AG09309 (cell line): Measurements from ENCODE around the gene ELP4.

ENCODE experiments used
- DNase-seq: peaks from one replicate; pipeline ENCODE4 v3.0.0-alpha.2; 2010; ENCODE audit warnings: low read depth
- H3K4me3 ChIP-seq: 2 replicates; pipeline ENCODE4 v1.5.1; 2011; ENCODE audit warnings: mild to moderate bottlenecking, low read depth, low read length, moderate library complexity; ENCODE audit not compliant: control insufficient read depth
- TF ChIP-seq, protein P1 (sequence below): IDR thresholded peaks from 2 replicates; pipeline ENCODE4 v1.5.1; 2011; ENCODE audit warnings: mild to moderate bottlenecking, low read depth, low read length, inconsistent platforms; ENCODE audit not compliant: insufficient read depth, control insufficient read depth; ENCODE audit errors: missing control alignments

Gene ELP4

DNA sequence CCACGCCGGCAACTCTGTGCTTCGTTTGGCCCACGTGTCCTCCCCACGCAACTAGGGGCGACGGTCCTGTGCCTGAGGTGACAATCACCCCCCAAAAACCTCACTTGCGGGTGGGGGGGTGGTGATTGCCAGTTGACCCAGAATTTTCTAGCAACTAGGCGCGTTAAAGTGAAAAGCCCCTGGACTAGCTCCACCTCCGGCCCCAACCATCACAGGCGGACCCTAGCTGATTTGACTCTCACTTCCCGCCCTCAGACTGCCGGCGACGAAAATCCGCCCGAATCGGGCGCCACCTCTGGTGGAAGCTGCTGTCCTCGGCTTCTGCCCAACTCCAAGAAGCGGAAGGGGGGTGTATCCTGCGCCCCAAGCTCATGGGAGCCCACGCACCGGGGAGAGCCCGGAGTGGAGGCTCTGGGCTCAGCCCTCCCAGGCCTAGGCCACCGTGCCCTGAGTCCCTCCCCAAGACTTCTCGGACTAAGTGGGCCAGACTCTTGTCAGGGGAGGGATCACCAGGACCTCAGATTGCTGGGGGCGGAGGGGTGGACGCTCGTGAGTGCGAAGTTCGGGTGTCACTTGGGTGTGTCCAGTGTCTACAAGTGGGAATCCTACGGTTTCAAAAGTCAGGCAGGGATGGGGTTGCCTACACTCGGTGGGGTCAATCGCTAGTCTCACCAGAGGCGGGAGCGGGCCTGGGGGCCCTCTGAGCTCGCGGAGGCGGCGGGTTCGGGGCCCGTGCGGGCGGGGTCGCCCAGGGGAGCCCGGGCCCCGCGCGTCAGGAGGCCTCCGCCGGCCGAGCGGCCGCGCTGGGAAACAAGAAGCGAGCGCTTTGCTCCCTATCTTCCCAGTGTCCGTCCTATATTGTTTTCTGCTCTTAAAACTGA, 289.2 kb downstream of the ELP4 start:
- H3K4me3 ChIP-seq: peak overlapping the region; percentile 28
- TF ChIP-seq, protein P1, sequence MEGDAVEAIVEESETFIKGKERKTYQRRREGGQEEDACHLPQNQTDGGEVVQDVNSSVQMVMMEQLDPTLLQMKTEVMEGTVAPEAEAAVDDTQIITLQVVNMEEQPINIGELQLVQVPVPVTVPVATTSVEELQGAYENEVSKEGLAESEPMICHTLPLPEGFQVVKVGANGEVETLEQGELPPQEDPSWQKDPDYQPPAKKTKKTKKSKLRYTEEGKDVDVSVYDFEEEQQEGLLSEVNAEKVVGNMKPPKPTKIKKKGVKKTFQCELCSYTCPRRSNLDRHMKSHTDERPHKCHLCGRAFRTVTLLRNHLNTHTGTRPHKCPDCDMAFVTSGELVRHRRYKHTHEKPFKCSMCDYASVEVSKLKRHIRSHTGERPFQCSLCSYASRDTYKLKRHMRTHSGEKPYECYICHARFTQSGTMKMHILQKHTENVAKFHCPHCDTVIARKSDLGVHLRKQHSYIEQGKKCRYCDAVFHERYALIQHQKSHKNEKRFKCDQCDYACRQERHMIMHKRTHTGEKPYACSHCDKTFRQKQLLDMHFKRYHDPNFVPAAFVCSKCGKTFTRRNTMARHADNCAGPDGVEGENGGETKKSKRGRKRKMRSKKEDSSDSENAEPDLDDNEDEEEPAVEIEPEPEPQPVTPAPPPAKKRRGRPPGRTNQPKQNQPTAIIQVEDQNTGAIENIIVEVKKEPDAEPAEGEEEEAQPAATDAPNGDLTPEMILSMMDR: peak; percentile 48
- no peak for DNase-seq

DNA sequence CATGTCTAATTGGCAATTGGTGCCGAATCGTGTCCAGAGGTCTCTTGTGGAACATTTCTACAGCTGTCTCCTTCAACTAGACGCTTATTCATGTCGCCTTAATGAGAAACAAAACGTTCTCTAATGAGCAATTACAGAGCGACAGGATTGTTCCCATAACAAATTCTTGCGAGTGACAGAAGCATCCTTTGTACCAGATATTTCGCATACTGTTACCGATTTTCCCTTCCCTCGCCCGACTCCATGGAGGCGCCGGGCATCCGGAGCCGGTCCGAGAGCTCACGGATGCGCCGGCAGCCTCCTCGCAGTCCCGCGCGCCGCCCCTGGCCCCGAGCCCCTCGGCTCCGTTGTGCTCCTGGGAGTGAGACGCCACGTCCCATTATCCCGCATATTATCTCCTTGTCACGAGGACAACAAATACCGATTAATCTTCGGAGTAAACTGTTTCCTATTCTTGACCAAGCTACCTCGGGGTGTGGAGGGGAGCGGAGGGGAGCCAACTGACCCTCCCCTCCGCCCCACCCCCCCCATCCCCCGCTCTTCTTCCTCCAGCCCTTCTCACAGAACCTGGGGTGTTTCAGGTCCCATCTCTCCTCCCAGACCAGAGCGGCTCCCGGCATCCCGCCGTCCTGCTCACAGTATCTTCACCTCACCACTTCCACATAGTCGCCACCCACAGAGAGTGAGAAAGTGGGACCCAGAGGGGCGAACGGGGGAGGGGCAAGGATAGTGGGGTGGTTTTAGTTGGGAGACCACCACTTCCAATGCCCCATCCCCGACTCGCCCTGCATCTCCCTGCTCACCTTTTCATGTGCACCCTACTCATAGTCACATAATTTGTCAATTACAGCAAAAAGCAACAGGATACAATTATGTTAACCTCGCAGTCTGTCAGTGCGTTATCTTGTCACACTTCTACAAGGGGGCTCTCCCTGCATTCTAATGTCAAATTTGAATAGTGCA, 290.1 kb downstream of the ELP4 start:
- no peak for DNase-seq
- TF ChIP-seq, protein P1: no peak
- no peak overlapping the region for H3K4me3 ChIP-seq

DNA sequence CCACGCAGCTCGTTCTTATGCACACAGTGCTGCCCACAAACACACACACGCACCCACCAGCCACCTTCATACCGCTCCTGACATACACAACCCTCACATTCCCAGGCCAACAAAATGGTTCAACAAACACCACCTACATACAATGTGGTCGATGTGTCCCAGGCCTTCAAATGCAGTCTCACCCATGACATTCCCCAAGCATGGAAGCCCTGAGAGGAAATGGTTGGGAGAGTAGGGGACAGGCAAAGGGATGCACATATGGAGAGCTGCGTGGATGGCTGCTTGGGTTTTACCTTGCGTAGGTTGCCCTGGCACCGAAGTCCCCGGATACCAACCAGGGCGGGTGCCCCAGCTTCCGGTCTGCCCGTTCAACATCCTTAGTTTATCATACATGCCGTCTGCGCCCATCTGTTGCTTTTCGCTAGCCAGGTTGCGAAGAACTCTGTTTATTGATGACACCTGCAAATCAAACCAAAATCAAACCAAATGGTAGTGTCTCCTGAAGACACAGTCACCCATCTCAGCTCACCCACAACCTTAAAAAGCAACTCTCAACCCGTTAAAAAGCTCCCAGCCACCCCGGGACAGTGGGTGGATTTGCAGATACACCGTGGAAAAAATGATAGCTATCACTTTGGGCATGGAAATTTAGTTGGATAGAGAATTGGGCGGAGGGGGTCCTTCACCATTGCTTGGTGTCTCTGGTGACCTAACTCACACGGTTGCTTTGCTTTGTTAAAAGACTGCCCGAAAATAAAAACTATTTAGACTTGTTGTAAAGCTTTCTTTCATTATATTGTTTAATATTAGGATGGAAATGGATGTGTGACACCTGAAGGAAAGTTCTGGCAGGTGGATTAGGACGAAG, 291.1 kb downstream of the ELP4 start:
- TF ChIP-seq, protein P1: no peak
- DNase-seq: no peak
- H3K4me3 ChIP-seq: no peak overlapping the region

DNA sequence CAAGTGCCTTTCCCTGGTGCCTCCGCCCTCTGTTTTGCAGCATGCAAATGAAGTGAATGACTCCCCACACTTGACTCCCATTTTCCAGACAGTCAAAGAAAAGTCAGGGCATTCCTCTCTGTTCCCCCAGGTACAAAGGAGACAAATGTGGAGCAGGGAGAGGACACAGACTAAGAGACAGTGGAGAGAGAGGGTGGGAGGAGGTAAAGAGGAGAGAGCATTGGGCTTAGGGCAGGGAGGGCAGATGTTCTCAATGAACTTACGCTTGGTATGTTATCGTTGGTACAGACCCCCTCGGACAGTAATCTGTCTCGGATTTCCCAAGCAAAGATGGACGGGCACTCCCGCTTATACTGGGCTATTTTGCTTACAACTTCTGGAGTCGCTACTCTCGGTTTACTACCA, 291.7 kb downstream of the ELP4 start:
- TF ChIP-seq, protein P1: no peak

DNA sequence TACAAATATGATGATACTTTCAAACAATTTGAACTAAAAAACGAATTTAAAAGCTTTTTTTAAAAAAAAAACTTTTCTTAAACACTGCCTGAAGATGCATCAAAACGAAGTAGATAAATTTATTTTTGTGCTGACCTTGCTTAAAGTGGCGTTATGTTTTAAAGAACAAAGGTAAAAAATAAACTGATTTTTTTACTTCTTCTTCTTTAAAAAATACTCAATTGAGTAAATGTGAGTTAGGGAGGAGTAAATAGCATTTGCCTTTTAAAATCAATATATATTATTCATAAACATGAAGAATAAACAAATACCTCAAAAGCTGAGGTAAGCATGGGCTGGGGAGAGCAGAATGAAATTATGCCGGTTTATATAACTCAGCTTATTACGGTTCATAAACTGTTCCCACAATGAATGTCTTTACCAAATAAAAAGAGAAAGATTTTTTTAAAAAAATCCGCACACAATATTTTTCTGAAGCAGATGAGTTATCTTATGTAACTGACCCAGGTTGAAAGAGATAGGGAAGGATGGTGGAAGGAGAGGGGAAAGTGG, 292.5 kb downstream of the ELP4 start:
- TF ChIP-seq, protein P1: no peak
- no peak overlapping the region for H3K4me3 ChIP-seq
- no peak for DNase-seq

More for the DNA sequence above, 291.7 kb downstream of the ELP4 start:
- DNase-seq: no peak
- H3K4me3 ChIP-seq: no peak overlapping the region

DNA sequence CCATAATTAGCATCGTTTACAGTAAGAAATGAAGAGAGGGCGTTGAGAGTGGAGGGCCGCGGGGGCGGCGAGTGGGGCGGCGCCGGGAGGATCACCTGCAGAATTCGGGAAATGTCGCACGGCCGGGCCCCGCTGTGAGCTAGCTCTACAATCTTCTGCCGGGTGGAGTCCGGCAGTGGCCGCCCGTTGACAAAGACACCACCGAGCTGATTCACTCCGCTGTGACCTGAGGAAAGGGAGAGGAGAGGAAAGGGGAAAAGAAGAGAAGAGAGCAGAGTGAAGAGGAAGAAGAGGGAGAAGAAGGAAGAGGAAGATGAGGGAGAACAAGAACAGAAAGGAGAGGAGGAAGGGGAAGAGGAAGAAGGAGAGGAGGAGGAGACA, 293.0 kb downstream of the ELP4 start:
- TF ChIP-seq, protein P1: no peak
- DNase-seq: no peak
- no peak overlapping the region for H3K4me3 ChIP-seq
